ENCODE data around the gene SOCS4. TPM values are rescaled to one million over a fixed set of nuclear protein-coding genes. Genes with fewer than 3 reads are reported as not detected.

SOCS4 gene
- total RNA-seq, 2 donors from 2014 or later, result 6.6 to 9.9 TPM

- no peaks in the 10 kb centered on the region for H3K36me3 ChIP-seq (replicated peaks in 1 of 2; ENCODE audit: insufficient read depth in 1 of 2, low read depth in 2 of 2)
- TF ChIP-seq POLR2A (IDR thresholded peaks at IDR 0.05), result no peak
- TF ChIP-seq, protein P1, sequence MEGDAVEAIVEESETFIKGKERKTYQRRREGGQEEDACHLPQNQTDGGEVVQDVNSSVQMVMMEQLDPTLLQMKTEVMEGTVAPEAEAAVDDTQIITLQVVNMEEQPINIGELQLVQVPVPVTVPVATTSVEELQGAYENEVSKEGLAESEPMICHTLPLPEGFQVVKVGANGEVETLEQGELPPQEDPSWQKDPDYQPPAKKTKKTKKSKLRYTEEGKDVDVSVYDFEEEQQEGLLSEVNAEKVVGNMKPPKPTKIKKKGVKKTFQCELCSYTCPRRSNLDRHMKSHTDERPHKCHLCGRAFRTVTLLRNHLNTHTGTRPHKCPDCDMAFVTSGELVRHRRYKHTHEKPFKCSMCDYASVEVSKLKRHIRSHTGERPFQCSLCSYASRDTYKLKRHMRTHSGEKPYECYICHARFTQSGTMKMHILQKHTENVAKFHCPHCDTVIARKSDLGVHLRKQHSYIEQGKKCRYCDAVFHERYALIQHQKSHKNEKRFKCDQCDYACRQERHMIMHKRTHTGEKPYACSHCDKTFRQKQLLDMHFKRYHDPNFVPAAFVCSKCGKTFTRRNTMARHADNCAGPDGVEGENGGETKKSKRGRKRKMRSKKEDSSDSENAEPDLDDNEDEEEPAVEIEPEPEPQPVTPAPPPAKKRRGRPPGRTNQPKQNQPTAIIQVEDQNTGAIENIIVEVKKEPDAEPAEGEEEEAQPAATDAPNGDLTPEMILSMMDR (IDR thresholded peaks at IDR 0.05), result no peak
- 0% methylated on average over 8 to 10 of the region's 10 CpGs for WGBS, 2 donors
These were observed 24.1 kb downstream of the SOCS4 start for GRCh38 chr14:55051165-55051422.

GRCh38 chr14:55051423-55052268, 24.6 kb downstream of the SOCS4 start, which contains the start of gene MAPK1IP1L:
TSS of gene MAPK1IP1L (plus strand) at chr14:55051647. CDS start at chr14:55061684, 10,037 bp downstream.
- Histone ChIP-seq H3K27ac (peak within 1 kb of the TSS; percentile 93 to 100 (median 98)), H3K4me3 (peak within 1 kb of the TSS; percentile 79 to 94), H3K36me3 (replicated peaks in 1 of 2; ENCODE audit: insufficient read depth in 1 of 2, low read depth in 2 of 2) (no peaks in the 10 kb centered on the region), H3K4me1 (peaks cover 26% of the 10 kb centered on the region), H3K27me3 (no peaks in the 10 kb centered on the region), H3K9me3 (no peaks in the 10 kb centered on the region)
- WGBS, 2 donors, result 0 to 1% methylated on average over 14 to 87 of the region's 98 CpGs
- TF ChIP-seq, protein P1 (IDR thresholded peaks at IDR 0.05), result peak; percentile 99 to 100 (median 100)
- peak; percentile 99 for TF ChIP-seq POLR2A (IDR thresholded peaks at IDR 0.05)
- intact Hi-C loops (cut with DNase I), result no loop called here
- DNase-seq, result peak; percentile 88 to 93 (median 90)
- ATAC-seq, result peak; percentile 97

More at GRCh38 chr14:55051165-55051422, 24.1 kb downstream of the SOCS4 start:
- Histone ChIP-seq H3K9me3 (no peaks in the 10 kb centered on the region), H3K4me1 (peaks cover 26% of the 10 kb centered on the region), H3K27ac (peak overlapping the region; percentile 43 to 100 (median 98)), H3K27me3 (no peaks in the 10 kb centered on the region), H3K4me3 (peak overlapping the region in 1 of 2 donors; percentile 79)
- DNase-seq (no peak), ATAC-seq (no peak)
- intact Hi-C loops (cut with DNase I), result no loop called here

- DNase-seq, result no peak
These were observed 25.4 kb downstream of the SOCS4 start for GRCh38 chr14:55052269-55052930.

GRCh38 chr14:55053018-55053417, 26.0 kb downstream of the SOCS4 start:
- peaks cover 26% of the 10 kb centered on the region for H3K4me1 ChIP-seq
- 46 to 49% methylated on average over 6 of the region's 6 CpGs for WGBS, 2 donors
- H3K27ac ChIP-seq, result peak overlapping the region in 2 of 4 donors; percentile 99 to 100
- no peaks in the 10 kb centered on the region for H3K9me3 ChIP-seq
- no peak for DNase-seq
- intact Hi-C loops (cut with DNase I), result no loop called here
- H3K27me3 ChIP-seq, result no peaks in the 10 kb centered on the region
- no peaks in the 10 kb centered on the region for H3K36me3 ChIP-seq (replicated peaks in 1 of 2; ENCODE audit: insufficient read depth in 1 of 2, low read depth in 2 of 2)
- TF ChIP-seq, protein P1 (IDR thresholded peaks at IDR 0.05), result no peak
- no peak for TF ChIP-seq POLR2A (IDR thresholded peaks at IDR 0.05)
- ATAC-seq, result no peak
- H3K4me3 ChIP-seq, result no peak overlapping the region

More at GRCh38 chr14:55052269-55052930, 25.4 kb downstream of the SOCS4 start:
- ATAC-seq, result no peak
- Histone ChIP-seq H3K9me3 (no peaks in the 10 kb centered on the region), H3K27me3 (no peaks in the 10 kb centered on the region), H3K4me1 (peaks cover 26% of the 10 kb centered on the region), H3K4me3 (peak overlapping the region; percentile 79 to 94), H3K27ac (peak overlapping the region; percentile 93 to 100 (median 98)), H3K36me3 (replicated peaks in 1 of 2; ENCODE audit: insufficient read depth in 1 of 2, low read depth in 2 of 2) (no peaks in the 10 kb centered on the region)
- TF ChIP-seq, protein P1 (IDR thresholded peaks at IDR 0.05), result no peak
- TF ChIP-seq POLR2A (IDR thresholded peaks at IDR 0.05), result no peak
- WGBS, 2 donors, result 4% methylated on average over 14 of the region's 14 CpGs
- intact Hi-C loops (cut with DNase I), result no loop called here

Measured in body of pancreas (tissue), 4 donors.